ENCODE results near the gene CERS4.

GRCh38 chr19:8259922-8260247 lies 50.7 kb downstream of the CERS4 start:
- no peak for TF ChIP-seq CTCF (IDR thresholded peaks at IDR 0.05)
- no peak for TF ChIP-seq POLR2A (IDR thresholded peaks at IDR 0.05)

All from right lobe of liver (tissue), 4 donors.